NCI-H1048 (cell line): Measurements from ENCODE around the gene SUCLG2.

ENCODE experiments used
- DNase-seq: peaks from one replicate; lab custom pipeline; 2025; lab: John Stamatoyannopoulos, UW

Gene SUCLG2

DNA sequence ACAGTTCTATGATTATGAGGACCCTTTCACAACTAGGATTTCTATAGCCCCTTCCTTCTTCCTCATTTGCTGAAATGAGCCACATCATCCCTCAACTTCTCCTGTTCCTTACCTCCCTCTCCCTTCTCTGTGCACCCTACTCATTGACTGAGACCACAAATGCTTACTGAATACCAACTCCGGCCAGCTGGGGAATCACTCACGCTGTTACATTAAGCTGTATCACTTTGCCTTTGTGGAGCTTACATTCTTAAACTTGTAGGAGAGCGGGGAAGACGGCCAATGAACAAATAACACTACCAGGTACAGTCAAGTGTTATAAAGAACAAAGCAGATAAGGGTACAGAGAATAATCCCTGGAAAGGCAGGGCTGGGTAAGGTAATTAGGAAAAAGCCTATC lies 5.7 kb downstream of the SUCLG2 start:
- no peak for DNase-seq

DNA sequence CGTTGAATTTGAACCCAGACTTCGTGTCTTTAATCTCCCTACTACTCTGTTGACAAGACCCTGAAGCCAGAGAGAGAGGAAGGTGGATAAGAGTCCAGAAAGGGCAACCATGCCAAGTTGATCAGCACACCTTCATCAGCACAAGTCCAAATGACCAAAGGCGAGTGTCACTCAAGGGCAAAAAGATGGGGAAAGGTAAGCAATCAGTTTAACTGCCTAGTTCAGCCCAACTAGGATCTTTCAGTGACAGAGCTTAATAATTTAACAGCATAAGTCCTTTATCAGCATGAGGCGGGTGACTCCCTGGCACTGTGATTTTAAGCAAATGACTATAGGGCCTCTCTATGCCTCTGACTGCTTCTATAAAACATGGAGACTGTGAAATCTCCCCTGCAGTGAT lies 6.2 kb downstream of the SUCLG2 start:
- no peak for DNase-seq

DNA sequence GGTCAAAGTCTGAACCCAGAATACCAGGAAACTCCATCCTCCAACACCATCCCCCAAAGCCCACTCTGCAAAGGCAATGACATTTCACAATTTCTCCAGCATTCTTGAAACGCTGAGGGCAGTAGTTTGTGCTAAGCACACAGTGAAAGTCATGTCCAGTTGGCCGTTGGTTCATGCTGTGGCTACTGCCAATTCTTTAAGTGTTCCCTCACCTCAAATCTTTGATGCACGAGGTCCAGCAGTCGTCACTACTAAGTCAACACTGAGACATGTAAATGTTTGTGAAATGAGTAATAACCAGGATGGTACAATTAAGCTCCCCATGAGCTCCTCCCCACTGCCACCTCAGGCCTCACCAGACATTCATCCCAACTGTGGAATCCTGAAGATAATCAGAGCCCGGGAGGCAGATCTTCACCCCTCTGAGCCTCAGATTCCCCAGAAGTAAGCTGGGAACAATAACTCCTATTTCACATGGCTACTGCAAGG lies 7.0 kb downstream of the SUCLG2 start:
- DNase-seq, result no peak

DNA sequence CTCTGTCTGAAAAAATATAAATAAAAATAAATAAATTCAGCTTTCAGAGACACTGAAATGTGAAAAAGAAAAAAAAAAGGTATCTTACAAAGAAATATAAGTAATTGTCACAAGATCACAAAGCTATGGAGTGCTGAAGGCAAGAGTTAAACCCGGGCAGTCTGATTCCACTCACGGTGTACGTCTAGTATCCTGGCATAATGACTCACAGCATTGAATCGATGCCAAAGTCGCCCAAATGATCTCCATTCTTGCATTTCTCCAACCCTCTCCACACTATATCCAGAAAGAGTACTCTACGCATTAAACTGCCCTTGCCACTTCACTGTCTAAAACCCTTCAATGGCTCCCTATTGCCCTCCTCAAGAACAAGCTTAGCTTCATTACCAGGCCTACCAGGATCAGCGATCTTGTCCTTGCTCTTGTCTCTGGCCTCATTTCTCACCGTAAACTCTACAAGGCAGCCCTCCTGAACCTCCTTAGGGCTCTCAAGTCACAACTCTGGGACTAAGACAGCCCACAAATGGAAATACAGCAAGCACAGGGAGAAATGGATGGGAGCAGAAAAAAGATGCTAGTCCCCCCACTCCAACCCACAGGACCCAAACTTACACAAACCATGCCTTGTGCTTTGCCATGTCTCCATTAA lies 7.7 kb downstream of the SUCLG2 start:
- DNase-seq, result no peak

DNA sequence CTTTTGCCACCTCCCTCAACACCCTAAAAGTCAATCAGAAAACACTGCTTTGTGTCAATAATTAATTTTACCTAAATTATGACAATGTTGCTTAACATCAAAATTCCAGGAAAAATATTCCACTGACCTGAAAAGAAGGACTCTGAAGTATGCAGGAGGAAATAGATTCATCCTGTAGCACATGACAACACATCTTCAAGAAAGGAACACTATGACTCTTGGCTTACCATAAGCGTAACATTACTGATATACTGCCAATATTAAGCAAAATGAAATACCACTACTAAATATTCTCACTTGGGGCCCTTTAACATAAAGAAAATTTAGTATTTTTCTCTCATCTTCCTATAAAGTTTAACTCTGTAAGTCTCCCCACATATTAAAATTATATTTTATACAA lies 9.6 kb downstream of the SUCLG2 start:
- DNase-seq, result no peak

DNA sequence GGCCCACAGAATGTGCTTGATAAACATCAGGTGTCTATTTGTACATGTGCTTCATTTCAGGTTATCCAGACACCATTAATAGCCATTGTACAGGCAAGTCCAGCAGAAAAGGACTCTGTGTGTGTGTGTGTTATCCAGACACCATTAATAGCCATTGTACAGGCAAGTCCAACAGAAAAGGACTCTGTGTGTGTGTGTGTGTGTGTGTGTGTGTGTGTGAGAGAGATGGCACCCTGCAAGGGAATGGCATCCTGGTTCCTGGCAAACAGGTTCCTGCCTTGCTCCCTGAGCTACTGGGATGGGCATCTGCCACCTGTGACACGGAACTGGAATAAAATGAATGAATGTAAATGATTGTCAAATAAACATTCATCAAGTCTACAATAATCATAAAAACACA lies 11.7 kb downstream of the SUCLG2 start:
- no peak for DNase-seq

GRCh38 chr3:67642190-67642589 lies 12.2 kb downstream of the SUCLG2 start:
- no peak for DNase-seq

- no peak for DNase-seq
These were observed 13.0 kb downstream of the SUCLG2 start for GRCh38 chr3:67641451-67641850.

- no peak for DNase-seq
These were observed 14.3 kb downstream of the SUCLG2 start for GRCh38 chr3:67640023-67640660.

DNA sequence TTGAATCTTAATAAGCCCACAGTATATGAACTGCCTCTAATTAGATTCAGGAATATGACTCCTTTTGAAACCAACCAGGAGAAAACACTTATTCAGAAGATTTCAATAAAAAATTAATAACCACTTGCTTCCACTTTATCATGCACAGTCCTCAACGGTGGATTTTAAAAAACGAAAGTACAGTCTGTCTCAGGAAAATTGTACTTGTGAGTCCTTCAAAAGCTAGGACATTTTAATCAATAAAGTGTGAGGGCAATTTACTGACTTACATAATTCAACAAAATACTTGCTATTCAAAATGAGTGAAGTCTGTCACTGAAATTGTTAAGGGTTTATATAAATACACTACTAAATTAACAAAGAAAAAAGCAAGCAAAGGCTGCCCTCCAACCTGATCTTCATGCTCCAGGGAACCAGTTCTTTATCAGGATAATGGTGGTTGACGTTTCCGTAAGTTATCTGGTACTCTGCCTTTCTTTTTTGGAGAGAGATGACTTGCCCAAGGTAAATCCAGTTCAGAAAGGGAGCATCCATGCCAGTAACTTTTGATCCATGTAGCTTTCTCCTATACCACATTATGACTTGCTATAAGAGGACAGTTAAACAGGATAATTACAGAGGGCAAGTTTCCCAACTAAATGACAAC lies 17.0 kb downstream of the SUCLG2 start:
- no peak for DNase-seq

DNA sequence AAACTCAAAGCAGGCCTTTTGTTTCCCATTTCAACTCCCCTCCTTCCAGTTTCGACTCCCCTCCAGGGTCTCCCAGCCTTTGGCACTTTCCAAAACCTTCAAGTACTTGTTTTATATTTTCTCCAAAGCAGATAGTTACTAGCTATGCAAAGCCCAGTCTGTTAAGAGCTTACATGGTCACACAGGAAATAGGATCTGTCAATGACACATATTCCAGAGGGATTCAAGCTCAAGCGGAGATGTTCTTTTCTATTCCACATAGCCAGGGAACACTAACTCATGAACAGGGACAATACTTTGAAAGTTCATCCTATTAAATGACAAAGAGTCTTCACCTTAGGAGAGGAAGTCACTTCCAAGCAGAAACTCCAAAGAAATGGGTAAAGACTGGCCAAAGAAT lies 18.6 kb downstream of the SUCLG2 start:
- DNase-seq, result no peak

- DNase-seq, result no peak
These were observed 19.2 kb downstream of the SUCLG2 start for GRCh38 chr3:67635257-67635656.

DNA sequence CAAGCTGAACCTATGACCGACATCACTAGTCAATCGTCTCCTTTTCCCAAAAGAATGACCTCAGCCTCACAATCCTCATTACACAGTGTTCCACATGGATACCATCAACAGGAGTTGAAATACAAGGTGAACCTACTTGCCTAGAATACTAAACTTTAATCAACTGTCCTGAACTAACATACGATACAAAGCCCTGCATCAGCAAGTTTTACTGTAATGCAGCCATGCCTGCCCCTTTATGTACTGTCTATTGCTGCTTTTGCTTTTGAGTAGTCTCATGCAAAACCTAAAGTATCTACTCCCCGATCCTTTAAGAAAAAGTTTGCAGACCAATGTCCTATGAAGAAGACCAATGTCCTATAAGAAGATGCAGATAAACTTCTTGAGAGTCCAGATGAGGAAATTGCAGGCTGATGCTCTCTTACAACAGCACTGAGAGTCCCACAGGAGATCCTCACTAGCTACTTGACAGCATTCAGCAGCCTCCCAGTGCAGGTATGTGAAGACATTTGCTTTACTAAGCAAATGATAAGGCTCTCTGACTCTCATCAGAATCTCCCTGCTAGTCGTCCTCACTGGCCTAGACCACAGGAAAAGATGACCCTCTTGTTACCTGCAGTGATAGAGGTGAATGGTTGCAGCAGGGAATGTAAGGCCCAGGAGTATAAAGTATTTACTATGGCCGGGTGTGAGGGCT lies 23.6 kb downstream of the SUCLG2 start:
- DNase-seq, result no peak

DNA sequence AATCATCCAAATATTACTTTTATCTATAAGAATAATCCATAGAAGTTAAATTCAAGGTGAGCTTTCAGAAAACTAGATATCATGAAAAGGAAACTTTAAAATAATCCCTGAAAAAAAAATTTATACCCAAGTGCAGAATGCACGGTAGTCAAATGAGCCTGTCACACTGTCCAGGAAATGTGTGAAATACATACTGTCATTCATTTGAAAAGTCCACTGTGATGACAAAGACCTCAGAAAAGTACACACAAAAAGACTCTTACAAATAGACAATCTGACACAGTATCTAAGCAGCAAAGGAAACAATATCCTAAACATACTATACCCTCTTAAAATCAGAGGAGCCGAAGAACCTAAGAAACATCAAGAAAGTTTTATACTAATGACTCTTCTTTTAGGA lies 29.7 kb downstream of the SUCLG2 start:
- no peak for DNase-seq

DNA sequence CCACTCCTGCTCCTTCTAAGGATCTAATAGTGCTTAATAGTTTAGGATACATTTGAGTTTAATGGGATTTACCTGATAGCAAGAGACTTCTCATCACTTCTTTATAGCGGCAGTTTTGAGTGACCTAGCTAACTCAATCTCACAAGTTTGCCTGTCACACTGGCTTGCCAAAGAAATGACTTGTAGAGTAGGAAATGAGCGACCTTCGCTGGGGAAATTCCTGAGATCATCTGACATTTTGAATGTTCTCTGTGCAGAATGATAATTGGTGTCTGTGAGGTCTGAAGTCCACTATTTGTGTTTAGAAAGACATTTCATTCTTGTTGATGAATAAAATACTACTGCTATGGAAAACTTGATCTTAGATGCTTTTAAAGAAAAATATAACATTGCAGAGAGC lies 30.3 kb downstream of the SUCLG2 start:
- no peak for DNase-seq

GRCh38 chr3:67622652-67623051 lies 31.8 kb downstream of the SUCLG2 start:
- no peak for DNase-seq

- no peak for DNase-seq
These were observed 33.5 kb downstream of the SUCLG2 start for GRCh38 chr3:67620869-67621268.

DNA sequence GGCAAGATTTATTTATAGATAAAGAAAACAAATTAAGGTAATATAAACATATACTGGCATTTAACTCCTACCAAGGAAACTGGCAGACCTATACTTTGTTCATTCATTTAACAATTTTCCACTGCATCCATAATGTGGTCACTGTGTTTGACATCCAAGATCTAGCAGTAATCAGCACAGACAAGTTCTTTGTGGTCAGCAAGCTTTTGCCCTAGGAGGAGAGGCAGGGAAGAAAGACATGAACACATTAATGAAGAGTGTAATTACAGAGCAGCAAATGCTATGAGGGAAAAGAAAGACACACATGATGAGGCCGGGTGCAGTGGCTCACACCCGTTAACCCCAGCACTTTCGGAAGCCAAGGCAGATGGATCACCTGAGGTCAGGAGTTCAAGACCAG lies 34.4 kb downstream of the SUCLG2 start:
- DNase-seq, result no peak

- DNase-seq, result no peak
These were observed 36.9 kb downstream of the SUCLG2 start for GRCh38 chr3:67617518-67617917.

GRCh38 chr3:67616046-67616445 lies 38.4 kb downstream of the SUCLG2 start:
- no peak for DNase-seq

DNA sequence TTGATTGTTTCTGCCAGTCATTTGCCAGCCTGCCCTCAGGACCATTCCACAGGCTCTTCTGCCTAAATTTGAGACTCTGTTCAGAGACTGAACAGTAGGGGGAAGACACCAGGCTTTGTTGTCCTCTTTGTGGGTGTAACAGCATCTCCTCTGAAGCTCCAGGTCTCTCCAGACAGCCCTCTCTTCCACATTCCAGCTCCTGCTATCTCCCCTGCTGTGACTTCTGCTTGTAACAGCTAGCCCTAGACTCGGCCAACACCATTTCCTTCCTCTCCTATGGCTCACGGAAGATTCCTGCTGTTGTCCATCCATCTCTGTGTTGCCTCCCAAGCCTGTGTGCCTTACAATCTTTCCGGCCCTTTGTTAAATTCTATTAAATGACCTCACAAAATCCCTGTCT lies 40.2 kb downstream of the SUCLG2 start:
- no peak for DNase-seq

GRCh38 chr3:67610458-67610857 lies 44.0 kb downstream of the SUCLG2 start:
- no peak for DNase-seq

- DNase-seq, result no peak
These were observed 44.7 kb downstream of the SUCLG2 start for GRCh38 chr3:67609709-67610108.
